Hepatocyte (in vitro differentiated cells): ENCODE measurements around the gene UGT1A10. TPM values are rescaled to one million over a fixed set of nuclear protein-coding genes. Genes with fewer than 3 reads are reported as not detected.

Experiments used
- DNase-seq: peaks from one replicate; pipeline ENCODE4 v3.0.0-alpha.2; 2016; ENCODE audit warnings: low spot score
- H2AFZ ChIP-seq: fragments of 200-600 bp; sonication (generic); 2 replicates; pipeline ENCODE4 v1.6.0; 2016; ENCODE audit warnings: antibody characterized with exemption, mild to moderate bottlenecking
- H3K27ac ChIP-seq: fragments of 200-600 bp; sonication (generic); 2 replicates; pipeline ENCODE4 v1.5.1; 2016; ENCODE audit warnings: mild to moderate bottlenecking
- H3K27me3 ChIP-seq: fragments of 200-600 bp; sonication (generic); 2 replicates; pipeline ENCODE4 v1.6.1; 2016
- H3K36me3 ChIP-seq: fragments of 200-600 bp; sonication (generic); replicated peaks from 2 replicates; pipeline ENCODE4 v1.5.1; 2016; ENCODE audit warnings: low read depth; ENCODE audit not compliant: insufficient read depth
- H3K4me1 ChIP-seq: fragments of 200-600 bp; sonication (generic); 2 replicates; pipeline ENCODE4 v1.5.1; 2016; ENCODE audit warnings: mild to moderate bottlenecking, moderate library complexity; ENCODE audit not compliant: insufficient read depth
- H3K4me2 ChIP-seq: fragments of 200-600 bp; sonication (generic); 2 replicates; pipeline ENCODE4 v1.6.0; 2016
- H3K4me3 ChIP-seq: fragments of 200-600 bp; sonication (generic); 2 replicates; pipeline ENCODE4 v1.5.1; 2016; ENCODE audit warnings: mild to moderate bottlenecking
- H3K79me2 ChIP-seq: fragments of 200-600 bp; sonication (generic); 2 replicates; pipeline ENCODE4 v1.6.0; 2017; ENCODE audit warnings: mild to moderate bottlenecking
- H3K9me2 ChIP-seq: fragments of 200-600 bp; sonication (generic); replicated peaks from 2 replicates; pipeline ENCODE4 v1.6.0; 2017; ENCODE audit warnings: mild to moderate bottlenecking; ENCODE audit not compliant: insufficient read depth
- H3K9me3 ChIP-seq: fragments of 200-600 bp; sonication (generic); 2 replicates; pipeline ENCODE4 v1.5.1; 2016; ENCODE audit warnings: low read depth, mild to moderate bottlenecking
- H4K20me1 ChIP-seq: fragments of 200-600 bp; sonication (generic); 2 replicates; pipeline ENCODE4 v1.6.0; 2016; ENCODE audit warnings: mild to moderate bottlenecking; ENCODE audit not compliant: insufficient read depth, poor library complexity, severe bottlenecking
- EZH2 ChIP-seq: fragments of 200-600 bp; sonication (generic); IDR thresholded peaks from 2 replicates; pipeline ENCODE4 v1.6.1; 2016; ENCODE audit warnings: antibody characterized with exemption, mild to moderate bottlenecking, borderline replicate concordance
- EZH2phosphoT487 ChIP-seq: fragments of 200-600 bp; sonication (generic); IDR thresholded peaks from one replicate; pipeline ENCODE4 v1.6.1; 2018; ENCODE audit warnings: antibody characterized with exemption, mild to moderate bottlenecking, low read depth, moderate library complexity; ENCODE audit not compliant: unreplicated experiment, severe bottlenecking
- WGBS: methylation state at CpG from one replicate; pipeline ENCODE4 v1.1.6; 2016; ENCODE audit warnings: low lambda C conversion rate; ENCODE audit errors: missing lambda C conversion rate; 5-methylcytosine and 5-hydroxymethylcytosine counted together
- polyA plus RNA-seq: library from polyadenylated mRNA; unstranded; fragments of >200 nt; fragmentation: Nextera tagmentation; extraction: Ambion mirVana; gene quantifications from 2 replicates; pipeline ENCODE4 v1.2.1, GENCODE V29; 2016
- total RNA-seq: library from RNA; depleted of rRNA; stranded (reverse); fragments of >200 nt; gene quantifications from 2 replicates; pipeline ENCODE4 v1.2.3, GENCODE V29; 2014
- TF ChIP-seq, protein P1 (sequence below): fragments of 200-600 bp; sonication (generic); IDR thresholded peaks from 2 replicates; pipeline ENCODE4 v1.5.1; 2016; ENCODE audit warnings: antibody characterized with exemption, mild to moderate bottlenecking; ENCODE audit not compliant: poor library complexity

The UGT1A10 gene
- total and polyA plus RNA-seq, 2 experiments from 2014 or later: not detected

DNA sequence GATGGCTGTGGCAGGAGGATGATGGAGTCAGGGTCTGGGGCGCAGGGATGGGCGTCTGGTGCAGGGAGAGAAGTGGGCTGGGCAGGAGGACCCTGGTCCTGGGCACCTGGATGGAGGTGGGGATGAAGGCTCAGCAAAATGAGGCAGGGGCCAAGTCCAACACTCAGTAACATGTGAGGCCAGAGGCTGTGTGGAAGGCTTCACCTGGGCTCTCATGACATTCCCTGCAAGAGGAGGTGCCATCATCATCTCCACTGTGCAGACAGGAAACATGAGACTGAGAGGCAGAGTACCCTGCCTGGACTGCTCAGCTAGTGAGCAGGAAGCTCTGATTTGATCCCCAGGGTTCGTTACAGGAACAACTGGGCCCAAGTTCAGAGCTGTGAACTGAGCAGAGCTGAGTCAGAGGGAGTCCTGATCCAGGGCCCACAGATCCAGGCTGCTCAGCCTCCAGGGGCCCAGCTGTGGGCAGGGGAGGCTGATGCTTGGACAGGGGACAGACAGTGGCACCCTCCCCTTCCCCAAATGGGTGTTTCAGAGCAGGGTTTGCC, 181.2 kb downstream of the UGT1A10 start:
- Histone ChIP-seq H3K27me3 (no peaks in the 10 kb centered on the region), H3K4me2 (no peak overlapping the region), H2AFZ (no peak overlapping the region), H3K27ac (no peak overlapping the region), H3K9me2 (no peaks in the 10 kb centered on the region), H3K4me1 (peaks cover 10% of the 10 kb centered on the region), H4K20me1 (no peaks in the 10 kb centered on the region), H3K36me3 (no peaks in the 10 kb centered on the region), H3K9me3 (no peaks in the 10 kb centered on the region), H3K79me2 (no peaks in the 10 kb centered on the region), H3K4me3 (no peak overlapping the region)
- DNase-seq: no peak
- TF ChIP-seq EZH2 (no peak), EZH2phosphoT487 (no peak)
- TF ChIP-seq, protein P1, sequence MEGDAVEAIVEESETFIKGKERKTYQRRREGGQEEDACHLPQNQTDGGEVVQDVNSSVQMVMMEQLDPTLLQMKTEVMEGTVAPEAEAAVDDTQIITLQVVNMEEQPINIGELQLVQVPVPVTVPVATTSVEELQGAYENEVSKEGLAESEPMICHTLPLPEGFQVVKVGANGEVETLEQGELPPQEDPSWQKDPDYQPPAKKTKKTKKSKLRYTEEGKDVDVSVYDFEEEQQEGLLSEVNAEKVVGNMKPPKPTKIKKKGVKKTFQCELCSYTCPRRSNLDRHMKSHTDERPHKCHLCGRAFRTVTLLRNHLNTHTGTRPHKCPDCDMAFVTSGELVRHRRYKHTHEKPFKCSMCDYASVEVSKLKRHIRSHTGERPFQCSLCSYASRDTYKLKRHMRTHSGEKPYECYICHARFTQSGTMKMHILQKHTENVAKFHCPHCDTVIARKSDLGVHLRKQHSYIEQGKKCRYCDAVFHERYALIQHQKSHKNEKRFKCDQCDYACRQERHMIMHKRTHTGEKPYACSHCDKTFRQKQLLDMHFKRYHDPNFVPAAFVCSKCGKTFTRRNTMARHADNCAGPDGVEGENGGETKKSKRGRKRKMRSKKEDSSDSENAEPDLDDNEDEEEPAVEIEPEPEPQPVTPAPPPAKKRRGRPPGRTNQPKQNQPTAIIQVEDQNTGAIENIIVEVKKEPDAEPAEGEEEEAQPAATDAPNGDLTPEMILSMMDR: no peak
- 85% methylated on average over 3 of the region's 3 CpGs for WGBS

DNA sequence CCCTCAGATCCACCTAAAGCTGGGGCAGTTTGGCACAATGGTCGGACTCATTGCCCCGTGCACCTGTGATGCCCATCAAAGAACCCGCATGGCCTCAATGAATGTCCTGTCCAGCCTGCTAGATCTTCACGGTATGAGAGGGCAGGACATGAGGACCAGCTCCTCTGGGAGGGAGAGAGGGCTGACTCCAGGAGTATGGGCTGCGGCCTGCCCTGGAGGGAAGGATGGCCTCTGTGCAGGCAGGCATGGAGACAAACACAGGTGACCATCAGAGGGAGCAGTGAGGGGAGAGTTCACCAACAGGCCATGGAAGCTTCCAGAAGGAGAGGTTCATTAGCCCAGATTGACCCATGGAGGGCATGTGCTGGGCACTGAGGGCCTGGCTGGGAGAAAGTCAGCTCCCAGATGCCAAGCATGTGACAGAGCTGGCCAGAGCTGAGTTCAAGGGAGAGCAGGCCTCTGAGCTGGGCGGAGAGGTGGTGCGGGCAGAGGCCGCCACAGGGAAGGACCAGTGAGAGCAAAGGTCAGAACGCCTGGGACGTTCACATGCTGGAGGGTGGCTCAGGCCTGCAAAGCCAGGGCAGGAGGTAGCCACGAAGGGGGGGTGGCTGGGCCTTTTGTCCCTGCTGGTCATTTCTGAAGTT, 181.9 kb downstream of the UGT1A10 start:
- Histone ChIP-seq H3K79me2 (no peaks in the 10 kb centered on the region), H2AFZ (no peak overlapping the region), H3K4me2 (no peak overlapping the region), H3K9me2 (no peaks in the 10 kb centered on the region), H4K20me1 (no peaks in the 10 kb centered on the region), H3K4me1 (peaks cover 10% of the 10 kb centered on the region), H3K9me3 (no peaks in the 10 kb centered on the region), H3K36me3 (no peaks in the 10 kb centered on the region), H3K27ac (no peak overlapping the region), H3K27me3 (no peaks in the 10 kb centered on the region), H3K4me3 (no peak overlapping the region)
- no peak for DNase-seq
- 89% methylated on average over 11 of the region's 11 CpGs for WGBS
- TF ChIP-seq, protein P1: no peak
- TF ChIP-seq EZH2: no peak
- no peak for TF ChIP-seq EZH2phosphoT487

DNA sequence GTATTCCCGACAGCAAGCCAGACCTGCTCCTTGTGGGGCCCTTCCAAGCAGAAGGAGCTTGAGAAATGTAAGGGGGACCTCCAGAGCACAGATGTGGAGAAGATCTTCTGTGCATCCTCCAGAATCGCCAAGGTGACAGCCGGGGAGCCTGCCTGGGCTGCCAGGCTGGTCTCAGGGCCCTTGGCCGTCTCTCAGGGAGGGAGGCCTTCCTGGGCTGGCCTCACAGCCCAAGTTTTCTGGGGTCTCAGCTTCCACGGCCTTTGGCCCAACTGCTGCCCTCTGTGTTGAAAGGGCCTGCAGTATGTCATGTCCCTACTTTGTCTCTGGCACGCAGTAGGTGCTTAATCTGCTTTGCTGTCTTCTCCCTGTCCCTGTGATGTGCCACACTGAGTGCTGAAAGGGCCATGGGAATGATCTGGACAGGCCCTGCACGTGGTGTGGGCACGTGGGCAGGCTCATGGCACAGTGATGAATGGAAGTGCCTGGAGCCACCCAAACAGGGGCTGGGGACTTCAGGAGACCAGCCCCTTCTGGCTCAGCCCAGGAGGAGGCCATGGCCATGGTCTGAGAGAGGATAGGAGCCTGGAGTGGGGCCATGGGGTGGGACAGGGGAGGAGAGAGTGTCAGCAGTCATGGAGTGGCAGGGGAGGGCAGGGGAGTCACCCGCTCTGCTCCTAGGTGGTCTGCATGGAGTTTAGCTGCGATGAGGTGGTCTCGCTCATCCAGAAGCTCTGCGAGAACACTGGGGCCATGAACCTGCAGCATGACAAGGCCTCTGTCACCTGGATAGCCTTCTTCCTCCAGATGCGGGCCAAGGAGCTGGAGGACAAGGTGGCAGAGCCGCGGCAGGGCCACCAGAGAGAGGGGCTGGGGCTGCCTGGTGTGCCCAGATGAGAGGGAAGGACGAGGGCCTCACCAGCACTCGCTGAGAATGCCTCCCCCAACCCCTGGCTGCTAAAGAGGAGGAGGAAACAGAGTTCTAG, 182.7 kb downstream of the UGT1A10 start:
- Histone ChIP-seq H3K27ac (no peak overlapping the region), H4K20me1 (no peaks in the 10 kb centered on the region), H3K36me3 (no peaks in the 10 kb centered on the region), H3K9me2 (no peaks in the 10 kb centered on the region), H3K4me1 (peaks cover 10% of the 10 kb centered on the region), H2AFZ (no peak overlapping the region), H3K9me3 (no peaks in the 10 kb centered on the region), H3K4me3 (no peak overlapping the region), H3K4me2 (no peak overlapping the region), H3K27me3 (no peaks in the 10 kb centered on the region), H3K79me2 (no peaks in the 10 kb centered on the region)
- DNase-seq: no peak
- WGBS: 89% methylated on average over 16 of the region's 17 CpGs
- TF ChIP-seq EZH2phosphoT487 (no peak), EZH2 (no peak)
- TF ChIP-seq, protein P1: no peak
